ENCODE data around the gene GKN2. TPM values are rescaled to one million over a fixed set of nuclear protein-coding genes. Genes with fewer than 3 reads are reported as not detected.

The GKN2 gene
- total RNA-seq, 1 donor from 2014 or later: not detected

DNA sequence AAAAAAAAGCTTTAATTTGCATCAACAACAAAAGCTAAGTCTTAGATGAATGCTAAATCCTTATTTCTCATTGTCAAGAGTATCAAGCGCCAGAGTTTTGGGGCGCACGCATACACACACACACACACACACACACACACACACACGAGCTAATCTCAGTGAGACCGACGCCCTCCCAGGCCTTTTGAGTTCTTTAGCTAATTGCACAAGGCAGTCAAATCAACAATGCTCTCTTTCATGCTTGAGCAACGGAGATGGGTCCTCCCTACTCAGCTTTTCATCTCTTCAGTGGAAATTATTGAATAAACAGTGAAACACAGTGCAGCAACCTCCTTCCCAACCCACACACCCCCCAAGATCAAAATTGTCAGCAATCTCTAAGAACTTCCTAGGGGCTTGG lies 41.0 kb upstream of the GKN2 start:
- Histone ChIP-seq H3K36me3 (no peaks in the 10 kb centered on the region), H3K4me3 (no peak overlapping the region), H3K27ac (replicated peaks) (no peak overlapping the region), H3K4me1 (no peaks in the 10 kb centered on the region), H3K27me3 (ENCODE audit: low read depth) (peaks cover 15% of the 10 kb centered on the region), H3K9me3 (replicated peaks) (no peaks in the 10 kb centered on the region)
- intact Hi-C loops (cut with micrococcal nuclease): no loop called here
- DNase-seq: no peak
- TF ChIP-seq, protein P1, sequence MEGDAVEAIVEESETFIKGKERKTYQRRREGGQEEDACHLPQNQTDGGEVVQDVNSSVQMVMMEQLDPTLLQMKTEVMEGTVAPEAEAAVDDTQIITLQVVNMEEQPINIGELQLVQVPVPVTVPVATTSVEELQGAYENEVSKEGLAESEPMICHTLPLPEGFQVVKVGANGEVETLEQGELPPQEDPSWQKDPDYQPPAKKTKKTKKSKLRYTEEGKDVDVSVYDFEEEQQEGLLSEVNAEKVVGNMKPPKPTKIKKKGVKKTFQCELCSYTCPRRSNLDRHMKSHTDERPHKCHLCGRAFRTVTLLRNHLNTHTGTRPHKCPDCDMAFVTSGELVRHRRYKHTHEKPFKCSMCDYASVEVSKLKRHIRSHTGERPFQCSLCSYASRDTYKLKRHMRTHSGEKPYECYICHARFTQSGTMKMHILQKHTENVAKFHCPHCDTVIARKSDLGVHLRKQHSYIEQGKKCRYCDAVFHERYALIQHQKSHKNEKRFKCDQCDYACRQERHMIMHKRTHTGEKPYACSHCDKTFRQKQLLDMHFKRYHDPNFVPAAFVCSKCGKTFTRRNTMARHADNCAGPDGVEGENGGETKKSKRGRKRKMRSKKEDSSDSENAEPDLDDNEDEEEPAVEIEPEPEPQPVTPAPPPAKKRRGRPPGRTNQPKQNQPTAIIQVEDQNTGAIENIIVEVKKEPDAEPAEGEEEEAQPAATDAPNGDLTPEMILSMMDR (IDR thresholded peaks at IDR 0.05; ENCODE audit: borderline replicate concordance): no peak

DNA sequence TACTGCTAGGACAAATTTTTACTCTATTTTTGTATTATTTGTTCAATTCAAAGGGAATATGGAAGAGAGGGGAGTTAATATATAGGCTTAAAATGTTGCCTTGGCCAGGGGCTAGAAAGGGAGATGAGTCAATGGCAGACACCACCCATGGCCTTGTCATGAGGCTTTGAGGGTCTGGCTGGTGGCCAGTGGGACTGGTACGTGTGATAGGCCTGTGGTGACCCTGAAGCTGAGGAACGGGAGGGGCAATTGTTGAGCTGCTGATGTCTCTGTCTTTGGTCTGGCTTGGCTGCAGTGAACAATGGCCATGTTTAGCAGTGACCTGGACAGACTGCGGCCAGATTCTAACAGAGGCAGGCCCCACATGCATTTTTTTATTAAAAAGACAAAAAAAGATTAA lies 40.2 kb upstream of the GKN2 start:
- intact Hi-C loops (cut with micrococcal nuclease): no loop called here
- H3K36me3 ChIP-seq: no peaks in the 10 kb centered on the region

DNA sequence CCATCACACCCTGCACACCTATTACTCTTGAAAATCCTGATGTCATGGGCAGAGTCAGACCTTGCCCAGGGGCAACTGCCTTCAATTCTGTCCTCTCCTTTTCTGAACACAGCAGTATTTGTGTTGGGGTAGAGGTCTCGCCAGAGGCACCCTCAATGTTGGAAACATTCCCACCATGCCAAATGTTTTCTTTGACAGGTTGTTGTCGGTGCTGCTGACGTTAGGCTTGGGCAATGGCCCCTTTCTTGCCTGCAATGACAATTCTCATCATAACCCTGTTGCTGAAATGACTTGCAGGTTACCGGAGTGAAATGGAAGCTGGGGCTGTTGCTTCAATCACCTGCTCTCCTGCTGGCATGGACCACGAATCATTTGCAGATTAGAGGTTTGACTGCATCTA lies 39.6 kb upstream of the GKN2 start:
- Histone ChIP-seq H3K27ac (replicated peaks) (no peak overlapping the region), H3K4me3 (no peak overlapping the region), H3K9me3 (replicated peaks) (no peaks in the 10 kb centered on the region), H3K36me3 (no peaks in the 10 kb centered on the region), H3K4me1 (peaks cover under 1% of the 10 kb centered on the region), H3K27me3 (ENCODE audit: low read depth) (peaks cover 15% of the 10 kb centered on the region)
- no peak for DNase-seq
- TF ChIP-seq, protein P1 (IDR thresholded peaks at IDR 0.05; ENCODE audit: borderline replicate concordance): no peak
- intact Hi-C loops (cut with micrococcal nuclease): no loop called here

More for the DNA sequence above, 40.2 kb upstream of the GKN2 start:
- Histone ChIP-seq H3K4me1 (no peaks in the 10 kb centered on the region), H3K27ac (replicated peaks) (no peak overlapping the region), H3K27me3 (ENCODE audit: low read depth) (peaks cover 15% of the 10 kb centered on the region), H3K9me3 (replicated peaks) (no peaks in the 10 kb centered on the region), H3K4me3 (no peak overlapping the region)
- DNase-seq: no peak
- TF ChIP-seq, protein P1 (IDR thresholded peaks at IDR 0.05; ENCODE audit: borderline replicate concordance): no peak

DNA sequence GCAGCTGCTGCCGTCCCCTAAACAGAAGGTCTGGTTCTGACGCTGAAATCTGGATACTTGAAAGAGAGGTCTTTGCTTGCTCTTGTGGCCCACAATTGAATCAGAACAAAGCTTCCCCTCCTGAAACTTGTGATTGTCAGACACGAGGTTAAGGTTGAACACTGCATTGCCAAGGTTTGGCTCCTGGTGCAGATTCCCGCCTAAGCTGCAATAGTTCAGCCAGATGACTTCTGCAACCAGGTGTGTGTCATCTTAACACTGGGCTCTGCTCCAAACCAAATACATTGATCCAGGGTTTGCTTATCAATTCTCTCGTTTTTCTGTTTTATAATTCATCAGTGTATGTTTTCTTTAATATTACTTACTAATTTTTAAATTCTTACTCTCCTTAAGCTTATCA lies 36.3 kb upstream of the GKN2 start:
- Histone ChIP-seq H3K4me3 (no peak overlapping the region), H3K27me3 (ENCODE audit: low read depth) (peaks cover 10% of the 10 kb centered on the region), H3K9me3 (replicated peaks) (no peaks in the 10 kb centered on the region), H3K4me1 (peaks cover 10% of the 10 kb centered on the region), H3K27ac (replicated peaks) (no peak overlapping the region), H3K36me3 (no peaks in the 10 kb centered on the region)
- DNase-seq: no peak
- TF ChIP-seq, protein P1 (IDR thresholded peaks at IDR 0.05; ENCODE audit: borderline replicate concordance): no peak
- intact Hi-C loops (cut with micrococcal nuclease): no loop called here

DNA sequence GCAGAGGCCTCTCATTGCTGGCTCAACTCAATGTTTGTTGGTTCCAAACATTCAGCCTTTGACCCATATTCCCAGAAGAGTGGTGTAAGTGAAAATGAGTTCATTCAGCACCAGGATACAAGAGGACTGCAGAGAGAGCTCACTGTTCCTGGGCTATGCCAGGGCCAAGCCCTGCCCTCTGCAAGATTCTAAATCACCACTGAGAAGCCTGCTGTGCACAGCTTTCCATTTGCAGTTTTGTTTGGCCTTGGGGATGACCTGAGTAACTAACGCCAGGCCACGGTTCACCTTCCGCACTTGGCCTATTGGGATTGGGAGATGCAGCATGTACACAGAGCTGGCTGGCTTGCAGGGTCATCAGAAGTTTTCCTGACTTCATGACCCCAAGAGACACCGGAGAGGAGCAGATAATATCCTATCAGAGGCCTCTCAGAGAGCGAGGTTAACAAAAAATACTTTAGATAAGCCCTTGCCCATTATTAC lies 34.4 kb upstream of the GKN2 start:
- no peak for DNase-seq
- TF ChIP-seq, protein P1 (IDR thresholded peaks at IDR 0.05; ENCODE audit: borderline replicate concordance): no peak

More for the DNA sequence above, 34.4 kb upstream of the GKN2 start:
- Histone ChIP-seq H3K9me3 (replicated peaks) (no peaks in the 10 kb centered on the region), H3K27ac (replicated peaks) (no peak overlapping the region), H3K4me1 (peaks cover 10% of the 10 kb centered on the region), H3K4me3 (no peak overlapping the region), H3K36me3 (no peaks in the 10 kb centered on the region), H3K27me3 (ENCODE audit: low read depth) (peaks cover 10% of the 10 kb centered on the region)
- intact Hi-C loops (cut with micrococcal nuclease): no loop called here

All from left ventricle myocardium inferior (tissue), 1 donor.